Choroid plexus epithelial cell (primary cell): ENCODE measurements around the gene CSTPP1.

Source experiments
- DNase-seq: peaks from one replicate; pipeline ENCODE4 v3.0.0-alpha.2; 2010; ENCODE audit warnings: low read depth
- H3K4me3 ChIP-seq: 2 replicates; pipeline ENCODE4 v1.5.1; 2011; ENCODE audit warnings: low read depth, mild to moderate bottlenecking, control low read depth, low read length, moderate library complexity
- TF ChIP-seq, protein P1 (sequence below): conservative IDR thresholded peaks from 2 replicates; pipeline ENCODE4 v1.5.1; 2011; ENCODE audit warnings: low read depth, mild to moderate bottlenecking, control low read depth, inconsistent platforms, low read length, moderate library complexity

CSTPP1 gene

DNA sequence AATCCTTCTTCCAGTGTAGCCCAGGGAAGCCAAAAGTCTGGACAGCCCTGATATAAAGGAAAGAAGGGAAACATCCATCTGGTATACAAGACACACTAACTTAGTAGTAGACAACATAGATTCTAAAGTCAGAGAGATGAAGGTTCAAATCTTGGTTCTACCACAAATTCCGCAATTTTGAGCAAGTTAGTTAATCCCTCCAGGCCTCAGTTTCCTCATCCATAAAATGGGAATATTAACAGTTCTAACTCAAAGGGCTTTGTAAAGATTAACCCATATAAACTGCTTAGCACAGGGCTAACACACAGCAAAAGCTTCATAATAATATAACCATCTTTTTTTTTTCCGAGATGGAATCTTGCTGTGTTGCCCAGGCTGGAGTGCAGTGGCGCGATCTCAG is 29.0 kb upstream of the CSTPP1 start:
- DNase-seq, result no peak
- H3K4me3 ChIP-seq, result no peak overlapping the region
- TF ChIP-seq, protein P1, sequence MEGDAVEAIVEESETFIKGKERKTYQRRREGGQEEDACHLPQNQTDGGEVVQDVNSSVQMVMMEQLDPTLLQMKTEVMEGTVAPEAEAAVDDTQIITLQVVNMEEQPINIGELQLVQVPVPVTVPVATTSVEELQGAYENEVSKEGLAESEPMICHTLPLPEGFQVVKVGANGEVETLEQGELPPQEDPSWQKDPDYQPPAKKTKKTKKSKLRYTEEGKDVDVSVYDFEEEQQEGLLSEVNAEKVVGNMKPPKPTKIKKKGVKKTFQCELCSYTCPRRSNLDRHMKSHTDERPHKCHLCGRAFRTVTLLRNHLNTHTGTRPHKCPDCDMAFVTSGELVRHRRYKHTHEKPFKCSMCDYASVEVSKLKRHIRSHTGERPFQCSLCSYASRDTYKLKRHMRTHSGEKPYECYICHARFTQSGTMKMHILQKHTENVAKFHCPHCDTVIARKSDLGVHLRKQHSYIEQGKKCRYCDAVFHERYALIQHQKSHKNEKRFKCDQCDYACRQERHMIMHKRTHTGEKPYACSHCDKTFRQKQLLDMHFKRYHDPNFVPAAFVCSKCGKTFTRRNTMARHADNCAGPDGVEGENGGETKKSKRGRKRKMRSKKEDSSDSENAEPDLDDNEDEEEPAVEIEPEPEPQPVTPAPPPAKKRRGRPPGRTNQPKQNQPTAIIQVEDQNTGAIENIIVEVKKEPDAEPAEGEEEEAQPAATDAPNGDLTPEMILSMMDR, result no peak

DNA sequence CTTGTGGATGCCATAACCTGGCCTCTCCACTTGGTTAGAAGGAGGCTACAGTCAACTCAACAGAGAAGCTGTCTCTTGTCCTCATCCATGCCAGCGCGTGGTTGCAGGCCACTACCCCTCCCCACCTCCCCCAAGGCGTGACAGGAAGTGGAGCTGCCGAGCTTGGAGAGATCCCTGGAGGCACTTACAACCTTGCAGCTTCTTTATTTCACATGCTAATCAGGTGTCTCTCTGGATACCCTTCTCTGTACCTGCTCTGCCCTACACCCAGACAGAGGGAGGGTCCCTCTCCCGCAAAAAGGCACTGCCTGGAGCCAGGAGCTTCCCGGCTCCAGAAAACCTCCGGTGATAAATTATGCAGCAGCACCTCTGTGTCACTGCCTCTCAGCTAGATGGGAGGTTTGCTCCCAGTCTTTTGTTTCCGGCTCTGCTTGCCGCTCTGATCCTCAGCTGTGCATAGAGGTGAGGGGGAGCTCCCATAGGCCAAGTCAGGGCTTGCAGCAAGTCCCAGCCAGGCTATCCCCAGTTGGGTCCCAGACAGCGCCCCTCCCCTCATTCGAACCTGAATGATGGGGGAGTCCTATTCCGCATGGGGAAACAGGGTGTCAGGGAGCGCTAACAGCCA is 23.9 kb upstream of the CSTPP1 start:
- TF ChIP-seq, protein P1, result no peak
- DNase-seq, result no peak
- H3K4me3 ChIP-seq, result peak overlapping the region; percentile 4

DNA sequence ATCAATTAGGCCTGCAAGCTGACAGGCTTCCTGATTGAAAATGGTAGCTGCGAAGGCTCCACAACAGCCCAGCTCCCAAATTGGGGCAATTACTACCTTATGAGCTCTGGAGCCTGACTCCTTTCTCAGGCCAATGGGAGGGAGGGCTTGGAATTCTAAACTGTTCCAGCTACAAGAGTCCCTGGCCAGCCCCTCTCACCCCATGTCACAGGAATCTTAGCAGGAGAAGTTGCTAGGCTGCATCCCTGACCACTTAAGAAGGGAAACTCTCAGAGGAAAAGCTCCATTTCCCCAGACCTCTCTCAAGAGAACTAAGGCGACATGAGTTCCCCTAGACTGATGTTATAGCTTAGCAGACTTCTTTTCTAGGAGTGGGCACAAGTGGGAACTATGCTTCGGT is 23.1 kb upstream of the CSTPP1 start:
- H3K4me3 ChIP-seq, result no peak overlapping the region
- TF ChIP-seq, protein P1, result no peak
- DNase-seq, result no peak

DNA sequence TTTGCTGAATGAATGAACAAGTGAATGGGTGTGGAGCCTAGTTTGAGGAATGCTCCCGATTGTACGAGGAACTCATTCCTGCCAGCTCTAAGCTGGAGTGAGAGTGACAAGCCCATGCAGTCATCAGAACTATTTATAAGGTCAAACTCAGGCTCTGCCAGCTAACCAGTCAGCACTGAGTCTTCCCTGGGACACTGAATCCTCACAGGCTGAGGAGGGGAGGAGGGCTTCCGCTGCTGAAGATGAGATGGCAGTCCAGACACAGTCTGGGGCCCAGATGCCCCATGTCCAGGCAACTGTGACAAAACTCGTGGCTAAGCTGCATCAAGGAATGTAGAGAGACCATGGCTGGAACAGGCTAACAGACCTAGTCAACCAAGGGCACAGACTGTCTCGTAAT is 22.2 kb upstream of the CSTPP1 start:
- TF ChIP-seq, protein P1, result no peak
- no peak overlapping the region for H3K4me3 ChIP-seq
- DNase-seq, result peak; percentile 25

DNA sequence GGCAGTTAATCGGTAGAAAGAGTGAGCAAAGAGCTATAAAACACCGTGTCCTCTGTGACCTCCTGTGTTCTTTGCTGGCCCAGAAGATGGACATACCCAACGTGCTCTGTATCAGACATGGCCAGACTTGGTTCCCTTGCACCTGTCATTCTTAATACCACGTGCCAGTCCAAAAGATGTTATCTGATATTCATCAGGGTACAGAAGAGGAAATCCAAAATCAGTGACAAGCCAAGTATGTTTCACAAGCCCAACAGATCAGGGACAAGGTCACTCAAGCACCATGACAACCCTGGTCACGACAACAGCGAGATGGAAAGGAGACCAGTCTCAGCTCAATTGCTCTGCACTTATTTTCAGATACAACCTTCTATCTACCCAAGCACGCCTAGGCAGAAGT is 21.7 kb upstream of the CSTPP1 start:
- DNase-seq, result no peak

DNA sequence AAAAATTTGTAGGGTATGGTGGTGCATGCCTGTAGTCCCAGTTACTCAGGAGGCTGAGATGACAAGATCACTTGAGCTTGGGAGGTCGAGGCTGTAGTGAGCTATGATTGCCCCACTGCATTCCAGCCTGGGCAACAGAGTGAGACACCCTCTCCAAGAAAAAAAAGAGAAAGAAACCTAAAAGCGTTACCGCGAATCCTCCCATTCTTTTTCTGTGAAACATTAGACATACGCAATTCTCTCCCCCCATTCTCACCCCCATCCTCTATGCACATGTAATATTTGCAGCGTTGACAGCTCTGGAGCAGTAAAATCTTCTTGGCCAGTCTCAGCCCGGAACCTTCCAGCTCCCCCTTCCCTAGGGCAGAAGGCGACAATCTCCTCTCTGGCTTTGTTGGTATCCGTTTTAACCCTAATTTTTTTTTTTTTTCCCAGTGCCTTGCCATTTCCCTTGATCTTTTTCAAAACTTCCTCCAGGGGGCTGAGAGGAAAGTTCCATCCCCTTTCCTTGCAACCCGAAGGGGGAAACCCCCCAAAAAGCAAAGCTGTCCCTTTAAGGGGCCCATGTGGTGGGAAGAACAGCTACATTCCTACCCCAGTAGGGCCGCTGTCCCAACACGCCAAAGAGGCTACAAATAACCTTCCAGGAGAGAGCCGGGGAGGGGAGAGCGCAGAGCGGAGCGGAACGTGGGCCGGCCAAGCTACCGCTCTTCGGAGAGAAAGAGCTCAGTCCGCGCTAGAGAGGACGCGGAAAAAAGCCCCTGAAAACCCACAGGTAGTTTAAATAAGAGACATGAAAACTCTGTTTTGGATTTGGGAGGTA is 20.1 kb upstream of the CSTPP1 start:
- H3K4me3 ChIP-seq, result peak overlapping the region; percentile 56
- DNase-seq, result peak; percentile 72
- TF ChIP-seq, protein P1, result peak; percentile 48

More for the DNA sequence above, 21.7 kb upstream of the CSTPP1 start:
- no peak overlapping the region for H3K4me3 ChIP-seq
- TF ChIP-seq, protein P1, result no peak
